IMR-90 (cell line): ENCODE results near the gene STX4. TPM values are rescaled to one million over a fixed set of nuclear protein-coding genes. Genes with fewer than 3 reads are reported as not detected.
A peak's percentile ranks its signal among the peaks of the same experiment; 100 is the strongest.

Experiments
- ATAC-seq: fragments of 200-7000 bp; cut with Tn5 transposase; 2 replicates; pipeline ENCODE4 v1.9.1; 2020; ENCODE audit warnings: low read depth, mild to moderate bottlenecking, moderate library complexity
- BruUV-seq: library from RNA; stranded (reverse); fragments of 400-500 nt; replicated peaks from 2 replicates; lab custom pipeline; 2021; lab: Mats Ljungman, UMichigan
- CTCF ChIA-PET: fragments of 300-600 bp; formaldehyde crosslinking; extraction: SDS; loops from one replicate; lab custom pipeline; 2021; ENCODE audit warnings: antibody characterized with exemption; lab: Yijun Ruan, JAX
- POLR2A ChIA-PET: fragments of 300-600 bp; sonication (Branson Sonifier 250); formaldehyde crosslinking; loops from one replicate; lab custom pipeline; 2022; ENCODE audit warnings: antibody characterized with exemption; ENCODE audit not compliant: unreplicated experiment; lab: Charles Lee
- DNase-seq: peaks from one replicate; pipeline ENCODE4 v3.0.0; 2013
- H2AFZ ChIP-seq: replicated peaks from 2 replicates; pipeline ENCODE3; 2013; ENCODE audit warnings: low read length, mild to moderate bottlenecking; ENCODE audit not compliant: poor library complexity
- H2AK5ac ChIP-seq: 2 replicates; pipeline ENCODE4 v1.6.1; 2013; ENCODE audit warnings: low read depth, low read length, inconsistent platforms
- H2AK9ac ChIP-seq: replicated peaks from 2 replicates; pipeline ENCODE3; 2013; ENCODE audit warnings: mild to moderate bottlenecking, low read depth, low read length, moderate library complexity; ENCODE audit not compliant: poor library complexity
- H2BK120ac ChIP-seq: 2 replicates; pipeline ENCODE4 v1.6.1; 2013; ENCODE audit warnings: low read depth, low read length, inconsistent platforms
- H2BK15ac ChIP-seq: 3 replicates; pipeline ENCODE4 v1.6.1; 2013; ENCODE audit warnings: low read depth, low read length, inconsistent platforms
- H2BK20ac ChIP-seq: 2 replicates; pipeline ENCODE4 v1.6.1; 2013; ENCODE audit warnings: low read depth, mild to moderate bottlenecking, inconsistent platforms, low read length, moderate library complexity
- H2BK5ac ChIP-seq: 2 replicates; pipeline ENCODE4 v1.6.1; 2013; ENCODE audit warnings: mild to moderate bottlenecking, low read depth, low read length, inconsistent platforms; ENCODE audit not compliant: poor library complexity, severe bottlenecking
- H3K14ac ChIP-seq: replicated peaks from 2 replicates; pipeline ENCODE4 v1.6.1; 2013; ENCODE audit warnings: low read depth, low read length, inconsistent platforms
- H3K18ac ChIP-seq: 2 replicates; pipeline ENCODE4 v1.6.1; 2013; ENCODE audit warnings: low read depth, low read length, control low read depth
- H3K23ac ChIP-seq: 2 replicates; pipeline ENCODE4 v1.6.1; 2013; ENCODE audit warnings: low read depth, low read length, inconsistent platforms
- H3K27ac ChIP-seq: 2 replicates; pipeline ENCODE4 v1.5.1; 2013; ENCODE audit warnings: mild to moderate bottlenecking, control low read depth, low read length; ENCODE audit not compliant: insufficient read depth
- H3K27me3 ChIP-seq: 2 replicates; pipeline ENCODE4 v1.6.1; 2013; ENCODE audit warnings: low read length; ENCODE audit not compliant: control insufficient read depth, insufficient read depth
- H3K36me3 ChIP-seq: 2 replicates; pipeline ENCODE4 v1.6.1; 2013; ENCODE audit warnings: low read length, mixed read lengths; ENCODE audit not compliant: control insufficient read depth, insufficient read depth
- H3K4ac ChIP-seq: 2 replicates; pipeline ENCODE4 v1.6.1; 2013; ENCODE audit warnings: low read depth, low read length, inconsistent platforms
- H3K4me1 ChIP-seq: 2 replicates; pipeline ENCODE4 v1.6.1; 2013; ENCODE audit warnings: low read length, mixed read lengths; ENCODE audit not compliant: control insufficient read depth, insufficient read depth
- H3K4me2 ChIP-seq: 2 replicates; pipeline ENCODE4 v1.6.1; 2013; ENCODE audit warnings: low read depth, mild to moderate bottlenecking, control low read depth, low read length, moderate library complexity
- H3K4me3 ChIP-seq: 2 replicates; pipeline ENCODE4 v1.5.1; 2013; ENCODE audit warnings: low read depth, mild to moderate bottlenecking, control low read depth, low read length, moderate library complexity; ENCODE audit not compliant: insufficient read depth
- H3K56ac ChIP-seq: 2 replicates; pipeline ENCODE4 v1.6.1; 2013; ENCODE audit warnings: low read length, inconsistent platforms; ENCODE audit not compliant: insufficient read depth; ENCODE audit errors: extremely low read depth
- H3K79me1 ChIP-seq, 2 experiments: 2 replicates each; pipeline ENCODE4 v1.6.1; 2013; ENCODE audit warnings: low read length in 2 of 2, inconsistent platforms in 1 of 2, low read depth in 1 of 2
- H3K9ac ChIP-seq: 2 replicates; pipeline ENCODE4 v1.6.1; 2013; ENCODE audit warnings: low read depth, low read length, control low read depth
- H3K9me1 ChIP-seq: 2 replicates; pipeline ENCODE4 v1.6.1; 2013; ENCODE audit warnings: low read length, inconsistent platforms; ENCODE audit not compliant: insufficient read depth
- H3K9me3 ChIP-seq: 2 replicates; pipeline ENCODE4 v1.6.1; 2013; ENCODE audit warnings: low read length; ENCODE audit not compliant: control insufficient read depth, insufficient read depth
- H4K20me1 ChIP-seq: 2 replicates; pipeline ENCODE4 v1.6.1; 2013; ENCODE audit warnings: low read length, inconsistent platforms; ENCODE audit not compliant: insufficient read depth
- H4K5ac ChIP-seq: 2 replicates; pipeline ENCODE4 v1.6.1; 2013; ENCODE audit warnings: mild to moderate bottlenecking, low read depth, low read length, control low read depth
- H4K8ac ChIP-seq, 2 experiments: 2 replicates each; pipeline ENCODE4 v1.6.1; 2013; ENCODE audit warnings: low read depth in 2 of 2, low read length in 2 of 2, control low read depth in 1 of 2, inconsistent platforms in 1 of 2
- H4K91ac ChIP-seq: 2 replicates; pipeline ENCODE4 v1.6.1; 2013; ENCODE audit warnings: low read depth, low read length, inconsistent platforms; ENCODE audit not compliant: insufficient read depth
- BHLHE40 ChIP-seq: fragments of 150-350 bp; IDR thresholded peaks from 2 replicates; pipeline ENCODE4 v1.6.1; 2016; ENCODE audit warnings: mild to moderate bottlenecking, low read depth, low read length
- MAZ ChIP-seq: IDR thresholded peaks from 2 replicates; pipeline ENCODE4 v1.6.1; 2012; ENCODE audit warnings: low read depth, mild to moderate bottlenecking, low read length, improper control_type of control experiment, moderate library complexity, borderline replicate concordance
- SMC3 ChIP-seq: fragments of 150-350 bp; IDR thresholded peaks from 2 replicates; pipeline ENCODE4 v1.6.1; 2016; ENCODE audit warnings: low read depth, mild to moderate bottlenecking, antibody characterized with exemption, low read length, moderate library complexity
- WGBS, 2 experiments: methylation state at CpG; one replicate each; pipeline versions ENCODE4 v1.1.5 to v1.1.7; 2013; ENCODE audit warnings: missing lambda C conversion rate in 2 of 2; ENCODE audit not compliant: insufficient read length in 1 of 2; ENCODE audit errors: extremely low coverage in 2 of 2; 5-methylcytosine and 5-hydroxymethylcytosine counted together
- dilution Hi-C: fragments of 300-500 bp; cut with HindIII; formaldehyde crosslinking; loops from one replicate; pipeline ENCODE4 v1.14.3; 2018; ENCODE audit warnings: low sequenced_read_pairs; ENCODE audit not compliant: unreplicated experiment
- in situ Hi-C: fragments of 300-500 bp; cut with MboI; formaldehyde crosslinking; loops from 3 replicates; pipeline ENCODE4 v1.14.3; 2019; ENCODE audit warnings: low sequenced_read_pairs, inconsistent platforms, mixed read lengths
- intact Hi-C: fragments of 100-400 bp; cut with micrococcal nuclease; formaldehyde crosslinking; loops from 2 replicates; pipeline ENCODE4 v1.10.0; 2022
- polyA plus RNA-seq, 3 experiments: library from polyadenylated mRNA; depleted of rRNA; stranded (reverse); fragments of >200 nt; gene quantifications; 2 replicates each; pipeline ENCODE4 v1.2.3, GENCODE V29; 2012; ENCODE audit warnings: low replicate concordance in 1 of 3
- total RNA-seq: library from RNA; depleted of rRNA; stranded (reverse); fragments of >200 nt; gene quantifications from 2 replicates; pipeline ENCODE4 v1.2.3, GENCODE V29; 2012

Gene STX4
- total and polyA plus RNA-seq, 2 of the 4 experiments (the other 2 are of a cell fraction) = 23.5 to 67.9 TPM

DNA sequence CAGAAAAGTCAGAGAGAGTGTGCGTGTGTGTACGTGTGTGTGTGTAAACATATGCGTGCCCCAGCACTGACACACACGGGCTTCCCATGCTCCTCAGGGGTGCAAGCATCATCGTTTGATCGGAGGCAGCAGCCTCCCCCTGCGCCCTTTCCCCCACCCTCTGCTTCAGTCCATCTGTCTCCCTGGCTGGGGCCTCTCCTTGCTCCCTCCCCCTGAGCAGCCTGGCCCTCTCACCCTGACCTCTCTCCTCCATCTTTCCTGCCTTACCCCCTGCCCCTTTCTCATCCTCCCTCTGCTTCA, 27.3 kb upstream of the STX4 start:
- Histone ChIP-seq H3K9me1 (0 out of 2 replicates have a peak, but pooled peaks cover 5% of the 10 kb centered on the region), H4K20me1 (no peaks in the 10 kb centered on the region), H3K23ac (peak overlapping the region; percentile 14; the same call in 1 of the 2 replicates), H3K36me3 (no peaks in the 10 kb centered on the region), H3K27ac (no peak overlapping the region), H3K14ac (no peak overlapping the region; the same call in 1 of the 2 replicates), H3K4me2 (peak overlapping the region; percentile 10), H2BK15ac (peak overlapping the region; percentile 70; the same call in 1 of the 3 replicates), H2AK9ac (peak overlapping the region; percentile 75), H2AK5ac (peak overlapping the region; percentile 90), H3K9me3 (no peaks in the 10 kb centered on the region), H3K56ac (no peak overlapping the region), H3K4me1 (peaks cover 30% of the 10 kb centered on the region), H4K5ac (peak overlapping the region; percentile 31; the same call in 1 of the 2 replicates), H4K8ac (peak overlapping the region; percentile 5 to 66; a peak in 3 of 4 replicates), H3K79me1 (peaks cover 4 to 41% of the 10 kb centered on the region in 2 experiments; a peak in 3 of 4 replicates), H2AFZ (peak overlapping the region; percentile 73), H2BK20ac (peak overlapping the region; percentile 28; the same call in 1 of the 2 replicates), H4K91ac (peak overlapping the region; percentile 50), H3K4me3 (no peak overlapping the region), H3K27me3 (no peaks in the 10 kb centered on the region), H3K9ac (no peak overlapping the region), H2BK120ac (peak overlapping the region; percentile 71), H3K4ac (peak overlapping the region; percentile 78), H2BK5ac (peak overlapping the region; percentile 77), H3K18ac (peak overlapping the region; percentile 39; the same call in 1 of the 2 replicates)
- intact Hi-C loops (no loop called here), dilution Hi-C loops (no loop called here), in situ Hi-C loops (no loop called here)
- peak; percentile 76 for DNase-seq
- TF ChIP-seq BHLHE40 (0 out of 2 replicates have a peak, but pooled peaks have one; percentile 31), MAZ (0 out of 2 replicates have a peak, but pooled peaks have one; percentile 26), SMC3 (no peak)
- POLR2A ChIA-PET = no interaction called here
- BruUV-seq = no TSS peak
- CTCF ChIA-PET = no interaction called here
- peak; percentile 22; the same call in 1 of the 2 replicates for ATAC-seq
- WGBS, 2 experiments = 13% methylated on average over 3 of the region's 7 CpGs; no CpG with 5 or more reads in 1 of the 2 experiments
